Stromal cell of bone marrow (primary cell): ENCODE data around the gene IFNB1.

Experiments used
- DNase-seq: peaks from one replicate; pipeline ENCODE4 v3.0.0-alpha.2; 2012; ENCODE audit warnings: low read depth

IFNB1 gene

GRCh38 chr9:21070171-21070571, 7.6 kb downstream of the IFNB1 start:
- DNase-seq: peak; percentile 90

DNA sequence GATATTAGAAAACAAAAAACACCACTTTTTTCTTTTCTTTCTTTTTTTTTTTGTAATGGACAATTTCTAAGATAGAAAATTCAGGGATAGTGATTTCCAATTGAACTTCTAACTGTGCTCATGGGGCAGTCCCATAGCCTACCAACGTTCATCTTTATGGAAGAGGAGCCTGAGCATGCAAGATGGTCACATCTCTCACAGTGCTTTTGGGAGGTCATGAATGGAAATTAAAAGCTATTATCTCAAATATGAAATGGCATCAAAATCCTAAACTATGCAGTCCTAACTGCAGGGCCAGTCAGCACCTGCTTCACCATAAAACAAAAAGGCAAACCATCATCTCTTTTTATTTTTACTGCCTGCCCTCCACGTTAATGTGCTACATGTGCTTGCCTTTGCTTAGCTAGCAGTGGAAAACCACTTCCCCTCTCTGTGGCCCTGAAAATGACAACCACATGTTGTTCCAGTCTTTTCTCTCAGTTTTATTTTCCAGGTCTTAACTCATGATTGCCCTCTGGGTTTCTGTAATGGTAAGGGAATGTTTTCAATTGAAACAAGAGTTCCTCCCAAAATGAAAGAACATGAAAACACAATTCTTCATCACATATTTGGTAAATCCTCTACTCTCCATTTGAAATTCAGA, 16.7 kb downstream of the IFNB1 start:
- DNase-seq: peak; percentile 62

- DNase-seq: peak; percentile 25
Observed at GRCh38 chr9:21056931-21057330, 20.8 kb downstream of the IFNB1 start.

- DNase-seq: no peak
Observed at GRCh38 chr9:21053851-21054250, 23.9 kb downstream of the IFNB1 start.

DNA sequence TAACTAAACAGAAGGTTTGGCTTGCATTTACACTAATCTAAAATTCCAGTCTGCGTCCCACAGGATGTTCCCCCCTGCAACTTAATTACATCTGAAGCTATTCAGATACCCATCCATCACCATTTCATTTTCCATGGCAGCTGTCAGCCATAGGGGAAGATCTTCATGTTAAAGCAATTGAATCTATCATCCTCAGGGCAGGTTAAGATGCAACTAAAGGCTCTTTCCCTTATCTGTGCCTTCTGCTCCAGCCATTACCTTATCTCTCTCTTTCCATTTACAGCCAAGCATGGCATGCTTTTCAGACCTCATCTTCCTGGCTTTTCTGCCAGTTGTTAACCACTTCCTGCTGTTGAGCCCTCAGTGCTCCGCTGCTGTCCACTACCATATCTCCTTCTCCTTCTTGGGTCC, 30.5 kb downstream of the IFNB1 start:
- DNase-seq: no peak

DNA sequence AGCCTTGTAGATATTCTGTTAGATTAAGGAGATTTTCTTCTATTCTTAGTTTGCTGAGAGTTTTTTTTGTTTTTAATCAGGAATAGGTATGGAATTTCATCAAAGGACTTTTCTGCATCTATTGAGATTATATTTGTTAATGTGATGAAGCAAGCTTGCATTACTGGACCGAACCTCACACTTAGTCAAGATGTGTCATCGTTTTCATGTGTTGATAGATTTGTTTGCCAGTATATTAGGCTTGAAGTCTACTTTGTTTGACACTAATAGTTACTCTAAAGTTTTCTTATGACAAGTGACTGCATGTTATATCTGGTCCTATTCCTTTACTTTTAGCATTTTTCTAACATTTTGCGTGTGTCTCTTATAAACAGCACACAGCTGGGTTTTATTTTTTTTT, 33.9 kb downstream of the IFNB1 start:
- no peak for DNase-seq

DNA sequence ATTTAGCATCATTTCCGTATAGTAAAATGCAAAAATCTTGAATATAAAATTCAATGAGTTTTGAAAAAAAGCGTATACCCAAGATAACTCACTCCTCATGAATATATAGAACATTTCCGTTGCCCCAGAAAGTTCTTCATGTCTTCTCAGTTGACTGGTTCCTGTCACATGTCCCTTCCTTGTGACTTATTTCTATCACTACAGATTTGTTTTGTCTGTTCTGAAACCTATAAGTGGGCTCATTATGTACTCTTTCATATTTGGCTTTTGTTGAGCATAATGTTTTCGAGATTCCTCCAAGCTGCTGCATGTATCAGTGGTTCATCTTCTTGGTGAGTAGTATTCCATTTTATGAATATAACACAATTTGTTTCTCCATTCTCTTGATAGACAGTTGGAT, 35.3 kb downstream of the IFNB1 start:
- no peak for DNase-seq

- no peak for DNase-seq
Observed at GRCh38 chr9:21039302-21039701, 38.4 kb downstream of the IFNB1 start.

GRCh38 chr9:21037278-21037677, 40.5 kb downstream of the IFNB1 start:
- DNase-seq: no peak

DNA sequence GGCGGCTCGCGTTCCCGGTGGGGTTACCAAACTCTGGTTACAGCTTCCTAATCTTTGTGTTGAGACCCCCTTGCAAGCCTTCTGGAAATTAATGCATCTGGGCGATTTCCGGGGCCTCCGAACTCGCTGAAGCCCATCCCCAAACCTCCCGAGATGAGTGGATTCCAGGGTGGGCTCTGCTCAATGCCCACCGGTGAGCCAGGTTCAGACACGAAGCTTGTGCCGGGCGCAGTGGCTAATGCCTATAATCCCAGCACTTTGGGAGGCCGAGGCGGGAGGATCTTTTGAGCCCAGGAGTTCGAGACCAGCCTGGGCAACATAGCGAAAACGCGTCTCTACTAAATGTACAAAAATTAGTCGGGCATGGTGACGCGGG, 45.9 kb downstream of the IFNB1 start:
- DNase-seq: no peak

GRCh38 chr9:21031091-21031807, 46.5 kb downstream of the IFNB1 start, which contains the start of gene HACD4:
HACD4 (minus strand) TSS chr9:21031640; CDS start chr9:21031590, 50 bp downstream.
- no peak for DNase-seq

DNA sequence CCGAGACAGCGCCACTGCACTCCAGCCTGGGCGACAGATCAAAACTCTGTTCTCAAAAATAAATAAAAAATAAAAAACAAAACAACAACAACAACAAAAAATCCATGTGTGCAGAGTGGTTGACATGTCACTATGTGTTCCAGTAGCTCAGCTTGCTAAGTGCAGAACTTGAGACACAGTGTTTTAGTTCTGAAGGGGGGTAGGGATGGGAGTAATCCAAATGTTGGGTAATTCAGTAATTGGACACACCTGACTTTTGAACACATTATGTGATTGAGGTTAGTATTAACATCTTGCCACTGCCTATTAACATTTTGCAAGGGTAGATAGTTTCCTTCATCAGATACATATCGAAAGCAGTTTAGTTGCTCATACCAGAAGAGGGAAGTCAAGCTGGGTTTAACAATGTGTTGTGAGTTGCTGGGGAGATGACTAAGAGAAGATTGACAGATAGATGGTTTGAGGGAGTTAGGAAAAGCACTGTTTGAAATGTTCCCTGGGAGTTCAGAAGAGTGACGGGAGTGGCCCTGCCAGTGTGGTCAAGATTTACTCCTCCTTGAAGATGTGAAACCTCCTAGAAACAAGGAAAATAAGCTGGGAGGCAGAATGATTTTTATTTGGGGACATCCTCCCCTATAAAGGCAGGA, 47.2 kb downstream of the IFNB1 start:
- peak; percentile 43 for DNase-seq

- DNase-seq: no peak
Observed at GRCh38 chr9:21029661-21030060, 48.1 kb downstream of the IFNB1 start.

GRCh38 chr9:21028466-21028865, 49.3 kb downstream of the IFNB1 start:
- DNase-seq: no peak

DNA sequence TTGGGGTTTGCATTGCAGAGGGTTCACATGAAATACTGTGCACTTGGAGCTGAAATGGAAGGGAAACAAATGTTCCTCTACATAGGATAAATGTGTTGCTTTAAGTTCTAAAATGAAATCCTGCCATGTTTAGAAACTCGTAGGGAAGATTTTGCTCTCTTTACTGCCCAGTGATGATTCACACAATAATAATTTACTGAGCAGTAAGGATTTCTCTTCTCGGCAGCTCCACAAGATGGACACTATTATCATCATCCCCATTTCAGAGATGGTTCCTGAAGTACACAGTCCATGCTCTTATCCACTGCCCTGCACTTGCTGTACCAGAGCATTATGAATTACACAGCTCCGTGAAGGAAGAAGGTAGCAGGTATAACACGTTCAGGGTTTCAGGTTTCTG, 50.4 kb downstream of the IFNB1 start:
- no peak for DNase-seq
